ENCODE data around the gene SLC22A2. TPM values are rescaled to one million over a fixed set of nuclear protein-coding genes. Genes with fewer than 3 reads are reported as not detected.
A peak's percentile ranks its signal among the peaks of the same experiment; 100 is the strongest.

SLC22A2 gene
- total and polyA plus RNA-seq, 9 of the 15 experiments (the other 6 are each of a cell fraction or from before 2014, with no cell fraction given): not detected

GRCh38 chr6:160275511-160276003, 16.9 kb upstream of the SLC22A2 start:
- no peaks in the 10 kb centered on the region for H4K20me1 ChIP-seq (replicated peaks; ENCODE audit: control insufficient read depth, insufficient read depth, low read length)
- H3K36me3 ChIP-seq (ENCODE audit: control insufficient read depth, insufficient read depth, low read length): no peaks in the 10 kb centered on the region
- no peak overlapping the region for H3K27ac ChIP-seq (ENCODE audit: extremely low read depth, low read depth, low read length)
- ChIA-PET CTCF (ENCODE audit: low intra/inter-chr PET ratio) (no interaction called here), POLR2A (interaction anchor here (0.7 to 1.6 kb wide), 3 partner anchors 20 to 1393 kb away, joined by 3 read pairs; no protein-coding TSS in a partner anchor)
- H3K4me2 ChIP-seq (ENCODE audit: insufficient read depth, low read length): no peak overlapping the region
- DNase-seq (ENCODE audit: extremely low read depth in 1 of 4, low spot score in 3 of 4) (no peak), ATAC-seq (no peak), FAIRE-seq (no peak)
- no peak overlapping the region for H3K9ac ChIP-seq (ENCODE audit: insufficient read depth in 1 of 2, low read depth in 2 of 2, low read length in 2 of 2)
- H3K9me3 ChIP-seq (replicated peaks; ENCODE audit: control insufficient read depth, insufficient read depth, low read depth, low read length): no peaks in the 10 kb centered on the region
- H3K4me3 ChIP-seq: no peak overlapping the region
- no peaks in the 10 kb centered on the region for H3K4me1 ChIP-seq (replicated peaks in 1 of 2; ENCODE audit: control insufficient read depth in 2 of 2, insufficient read depth in 2 of 2, low read length in 2 of 2)
- H3K79me2 ChIP-seq (ENCODE audit: control insufficient read depth, insufficient read depth, low read length): no peaks in the 10 kb centered on the region
- TF ChIP-seq NUFIP1 (IDR thresholded peaks at IDR 0.05; ENCODE audit: partially characterized antibody): no peak
- TF ChIP-seq ZNF134 (CRISPR knock-in tag; conservative IDR thresholded peaks at IDR 0.05): peak; percentile 73
- H2AFZ ChIP-seq (ENCODE audit: low read depth, low read length): no peak overlapping the region
- BruUV-seq (replicated peaks): no TSS peak
- 2% methylated on average over 20 of the region's 20 CpGs for WGBS (ENCODE audit: insufficient coverage, low coverage, missing lambda C conversion rate)
- no peaks in the 10 kb centered on the region for H3K9me1 ChIP-seq (ENCODE audit: control insufficient read depth, insufficient read depth, low read length)
- peaks cover 11 to 33% of the 10 kb centered on the region in 2 experiments; a peak in 4 of 5 replicates for H3K27me3 ChIP-seq (ENCODE audit: control insufficient read depth in 2 of 2, insufficient read depth in 2 of 2, low read length in 2 of 2)
- in situ Hi-C loops (cut with MboI) (no loop called here), intact Hi-C loops (cut with micrococcal nuclease) (no loop called here)

- no peak overlapping the region for H3K4me3 ChIP-seq
- H3K9ac ChIP-seq (ENCODE audit: insufficient read depth in 1 of 2, low read depth in 2 of 2, low read length in 2 of 2): no peak overlapping the region
- BruUV-seq (replicated peaks): no TSS peak
- WGBS (ENCODE audit: insufficient coverage, low coverage, missing lambda C conversion rate): 1% methylated on average over 4 of the region's 4 CpGs
- intact Hi-C loops (cut with micrococcal nuclease): no loop called here
- H4K20me1 ChIP-seq (replicated peaks; ENCODE audit: control insufficient read depth, insufficient read depth, low read length): no peaks in the 10 kb centered on the region
- TF ChIP-seq IFI16 (CRISPR knock-in tag; IDR thresholded peaks at IDR 0.05) (no peak), ESRRB (CRISPR knock-in tag; IDR thresholded peaks at IDR 0.05; ENCODE audit: borderline replicate concordance) (no peak), SNAPC5 (CRISPR knock-in tag; IDR thresholded peaks at IDR 0.05) (no peak), ZNF764 (CRISPR knock-in tag; IDR thresholded peaks at IDR 0.05; ENCODE audit: low read depth) (no peak), JUNB (CRISPR knock-in tag; conservative IDR thresholded peaks at IDR 0.05) (no peak), SRSF3 (IDR thresholded peaks at IDR 0.05; ENCODE audit: insufficient read depth, low read length) (no peak), FOXP1 (CRISPR knock-in tag; IDR thresholded peaks at IDR 0.05) (no peak), EP400 (IDR thresholded peaks at IDR 0.05) (no peak), PPARD (CRISPR knock-in tag; IDR thresholded peaks at IDR 0.05) (no peak), ZBTB9 (CRISPR knock-in tag; IDR thresholded peaks at IDR 0.05) (no peak)
- H3K36me3 ChIP-seq (ENCODE audit: control insufficient read depth, insufficient read depth, low read length): no peaks in the 10 kb centered on the region
- FAIRE-seq (no peak), DNase-seq (ENCODE audit: extremely low read depth in 1 of 4, low spot score in 3 of 4) (no peak), ATAC-seq (no peak)
- H3K27ac ChIP-seq (ENCODE audit: extremely low read depth, low read depth, low read length): no peak overlapping the region
- in situ Hi-C loops (cut with MboI): no loop called here
- ChIA-PET CTCF (ENCODE audit: low intra/inter-chr PET ratio) (no interaction called here), POLR2A (interaction anchor here (1.6 kb wide), 1 partner anchor 137 kb away, joined by 3 read pairs; no protein-coding TSS in a partner anchor)
- no peaks in the 10 kb centered on the region for H3K9me1 ChIP-seq (ENCODE audit: control insufficient read depth, insufficient read depth, low read length)
- H3K9me3 ChIP-seq (replicated peaks; ENCODE audit: control insufficient read depth, insufficient read depth, low read depth, low read length): no peaks in the 10 kb centered on the region
- no peak overlapping the region for H3K4me2 ChIP-seq (ENCODE audit: insufficient read depth, low read length)
- H3K27me3 ChIP-seq (ENCODE audit: control insufficient read depth in 2 of 2, insufficient read depth in 2 of 2, low read length in 2 of 2): peaks cover 11 to 33% of the 10 kb centered on the region in 2 experiments; a peak in 4 of 5 replicates
- H3K79me2 ChIP-seq (ENCODE audit: control insufficient read depth, insufficient read depth, low read length): no peaks in the 10 kb centered on the region
- no peak overlapping the region for H2AFZ ChIP-seq (ENCODE audit: low read depth, low read length)
- H3K4me1 ChIP-seq (replicated peaks in 1 of 2; ENCODE audit: control insufficient read depth in 2 of 2, insufficient read depth in 2 of 2, low read length in 2 of 2): no peaks in the 10 kb centered on the region
Observed at GRCh38 chr6:160274871-160275510, 16.4 kb upstream of the SLC22A2 start.

Data from K562 (cell line).